Limb (tissue), 2 donors: ENCODE results near the gene UBL5.
"Not testable (repeated sequence)": the region's sequence is repeated elsewhere in the genome, so short reads cannot be mapped to it uniquely, and the experiment has no call there.

Source experiments
- DNase-seq, 2 donors: peaks; one replicate each; pipeline ENCODE4 v3.0.0-alpha.2; 2016; ENCODE audit errors: extremely low spot score in 2 of 2

The UBL5 gene

GRCh38 chr19:9827289-9828238, at the start of gene UBL5:
UBL5 (plus strand) TSS chr19:9827918; CDS start chr19:9828338, 420 bp downstream.
- DNase-seq = peak; percentile 89 to 90

GRCh38 chr19:9782338-9782737, 45.4 kb upstream of the UBL5 start:
- no peak for DNase-seq

- DNase-seq = not testable (repeated sequence)
Observed at GRCh38 chr19:9784163-9784496, 43.6 kb upstream of the UBL5 start.

- DNase-seq = peak; percentile 98 to 99
Observed at GRCh38 chr19:9785367-9786331, 42.1 kb upstream of the UBL5 start.

GRCh38 chr19:9786342-9786741, 41.4 kb upstream of the UBL5 start:
- DNase-seq = peak in 1 of 2 donors; percentile 36

GRCh38 chr19:9786819-9787218, 40.9 kb upstream of the UBL5 start:
- DNase-seq = no peak

- DNase-seq = not testable (repeated sequence)
Observed at GRCh38 chr19:9788604-9789003, 39.1 kb upstream of the UBL5 start.

GRCh38 chr19:9789066-9789465, 38.7 kb upstream of the UBL5 start:
- DNase-seq = no peak

- not testable (repeated sequence) for DNase-seq
Observed at GRCh38 chr19:9789579-9789978, 38.1 kb upstream of the UBL5 start.

- not testable (repeated sequence) for DNase-seq
Observed at GRCh38 chr19:9791073-9791367, 36.7 kb upstream of the UBL5 start.

- DNase-seq = peak; percentile 96 to 99
Observed at GRCh38 chr19:9791552-9792205, 36.0 kb upstream of the UBL5 start.

- peak; percentile 96 to 99 for DNase-seq
Observed at GRCh38 chr19:9792206-9793070, 35.3 kb upstream of the UBL5 start.

- DNase-seq = peak in 1 of 2 donors; percentile 61
Observed at GRCh38 chr19:9793071-9793591, 34.6 kb upstream of the UBL5 start.

GRCh38 chr19:9796113-9796773, 31.5 kb upstream of the UBL5 start:
- peak; percentile 83 to 88 for DNase-seq

- no peak for DNase-seq
Observed at GRCh38 chr19:9797871-9798270, 29.8 kb upstream of the UBL5 start.

- no peak for DNase-seq
Observed at GRCh38 chr19:9799162-9799561, 28.6 kb upstream of the UBL5 start.

- no peak for DNase-seq
Observed at GRCh38 chr19:9801976-9802375, 25.7 kb upstream of the UBL5 start.

GRCh38 chr19:9806803-9807202, 20.9 kb upstream of the UBL5 start:
- DNase-seq = no peak

- DNase-seq = no peak
Observed at GRCh38 chr19:9808855-9809824, 18.6 kb upstream of the UBL5 start.
